Type B pancreatic cell (in vitro differentiated cells): ENCODE results near the gene CROCC2. TPM values are rescaled to one million over a fixed set of nuclear protein-coding genes. Genes with fewer than 3 reads are reported as not detected.

Source experiments
- DNase-seq: peaks from one replicate; pipeline ENCODE4 v3.0.0; 2021; ENCODE audit warnings: mixed read lengths; ENCODE audit not compliant: unreplicated experiment; ENCODE audit errors: extremely low spot score
- H3K27ac Mint-ChIP-seq: 2 replicates; pipeline ENCODE4 v1.8.0; 2021; ENCODE audit warnings: mild to moderate bottlenecking, mixed read lengths
- H3K27me3 Mint-ChIP-seq: 2 replicates; pipeline ENCODE4 v1.8.0; 2021; ENCODE audit warnings: mixed read lengths
- H3K36me3 Mint-ChIP-seq: 2 replicates; pipeline ENCODE4 v1.8.0; 2021; ENCODE audit warnings: mixed read lengths
- H3K4me1 Mint-ChIP-seq: one replicate; pipeline ENCODE4 v1.8.0; 2021; ENCODE audit warnings: mixed read lengths; ENCODE audit not compliant: unreplicated experiment
- H3K4me3 Mint-ChIP-seq: 2 replicates; pipeline ENCODE4 v1.8.0; 2021; ENCODE audit warnings: mild to moderate bottlenecking, mixed read lengths
- H3K9me3 Mint-ChIP-seq: 2 replicates; pipeline ENCODE4 v1.8.0; 2021; ENCODE audit warnings: mixed read lengths
- CTCF ChIP-seq: fragments of 200-600 bp; sonication (generic); conservative IDR thresholded peaks from 2 replicates; pipeline ENCODE4 v1.5.0; 2021; ENCODE audit warnings: antibody characterized with exemption, mild to moderate bottlenecking
- total RNA-seq: library from RNA; stranded (reverse); gene quantifications from 2 replicates; pipeline ENCODE4 v1.2.1, GENCODE V29; 2021; ENCODE audit warnings: low replicate concordance

CROCC2 gene
- total RNA-seq, 1 donor from 2014 or later, result 0.68 TPM

DNA sequence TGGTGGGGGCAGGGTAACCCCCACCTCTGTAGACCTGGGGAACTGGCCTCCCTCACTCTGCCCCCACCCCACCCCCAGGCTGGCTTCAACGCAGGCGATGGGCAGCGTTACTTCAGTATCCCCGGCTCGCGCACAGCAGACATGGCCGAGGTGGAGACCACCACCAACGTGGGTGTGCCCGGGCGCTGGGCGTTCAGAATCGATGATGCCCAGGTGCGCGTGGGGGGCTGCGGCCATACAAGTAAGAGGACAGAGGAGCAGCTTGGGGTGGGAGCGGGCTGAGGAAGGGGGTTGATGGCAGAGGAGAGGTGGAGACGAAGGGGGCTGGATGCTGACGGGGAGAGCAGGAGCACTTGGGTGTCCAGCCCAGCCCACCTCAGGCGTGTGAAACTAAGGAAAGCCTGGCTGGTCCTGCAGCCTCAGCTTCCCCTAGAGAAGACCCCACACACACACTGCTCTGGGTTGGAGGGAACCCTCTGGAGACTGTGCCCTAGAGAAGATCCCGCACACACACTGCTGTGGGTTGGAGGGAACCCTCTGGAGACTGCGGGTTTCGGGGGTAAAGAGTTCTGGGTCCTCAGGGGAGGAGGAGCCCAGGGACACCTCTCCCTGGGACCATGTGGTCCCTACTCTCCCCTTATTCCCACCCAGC, 128.5 kb downstream of the CROCC2 start:
- peaks cover 22% of the 10 kb centered on the region for H3K27me3 Mint-ChIP-seq
- no peak for TF ChIP-seq CTCF
- no peaks in the 10 kb centered on the region for H3K9me3 Mint-ChIP-seq
- no peak overlapping the region for H3K27ac Mint-ChIP-seq
- peak; percentile 55 for DNase-seq
- peaks cover 14% of the 10 kb centered on the region for H3K36me3 Mint-ChIP-seq
- peaks cover 8% of the 10 kb centered on the region for H3K4me1 Mint-ChIP-seq
- no peak overlapping the region for H3K4me3 Mint-ChIP-seq

- Mint-ChIP-seq H3K9me3 (no peaks in the 10 kb centered on the region), H3K27me3 (peaks cover 22% of the 10 kb centered on the region), H3K4me3 (no peak overlapping the region), H3K27ac (no peak overlapping the region), H3K36me3 (peaks cover 14% of the 10 kb centered on the region), H3K4me1 (peaks cover 8% of the 10 kb centered on the region)
- TF ChIP-seq CTCF, result no peak
- peak; percentile 66 for DNase-seq
These were observed 129.1 kb downstream of the CROCC2 start for GRCh38 chr2:241035142-241035817.

DNA sequence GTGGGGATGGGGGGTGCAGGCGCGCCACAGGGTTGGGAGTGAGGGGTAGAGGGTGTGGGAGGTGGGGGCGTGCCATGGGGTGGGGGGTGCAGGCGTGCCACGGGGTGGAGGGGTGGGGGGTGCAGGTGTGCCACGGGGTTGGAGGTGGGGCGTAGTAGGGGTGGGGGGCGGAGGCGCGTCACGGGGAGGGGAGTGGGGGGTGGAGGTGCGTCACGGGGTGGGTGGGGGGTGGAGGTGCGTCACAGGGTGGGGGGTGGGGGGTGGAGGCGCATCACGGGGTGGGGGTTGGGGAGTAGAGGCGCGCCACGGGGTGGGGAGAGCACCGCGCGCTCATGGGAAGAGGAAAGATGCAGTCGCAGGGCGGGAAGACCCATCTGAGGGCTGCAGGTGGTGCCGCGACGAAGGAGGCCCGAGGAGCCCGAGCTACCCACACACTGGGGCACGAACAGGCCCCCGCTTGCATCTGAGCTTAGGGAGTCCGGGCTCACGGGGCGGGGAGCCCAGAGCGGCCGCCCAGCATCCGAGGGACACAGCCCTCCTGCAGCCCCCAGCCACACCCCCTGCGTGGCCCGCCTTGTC, 129.8 kb downstream of the CROCC2 start:
- Mint-ChIP-seq H3K4me3 (no peak overlapping the region), H3K27me3 (peaks cover 22% of the 10 kb centered on the region), H3K9me3 (no peaks in the 10 kb centered on the region), H3K36me3 (peaks cover 14% of the 10 kb centered on the region), H3K27ac (no peak overlapping the region), H3K4me1 (peaks cover 8% of the 10 kb centered on the region)
- no peak for DNase-seq
- no peak for TF ChIP-seq CTCF

GRCh38 chr2:241036397-241036963, 130.3 kb downstream of the CROCC2 start:
- no peak overlapping the region for H3K4me3 Mint-ChIP-seq
- H3K9me3 Mint-ChIP-seq, result no peaks in the 10 kb centered on the region
- H3K27ac Mint-ChIP-seq, result no peak overlapping the region

GRCh38 chr2:241036964-241037421, 130.9 kb downstream of the CROCC2 start:
- no peak for TF ChIP-seq CTCF
- H3K27me3 Mint-ChIP-seq, result peaks cover 18% of the 10 kb centered on the region
- no peak overlapping the region for H3K4me3 Mint-ChIP-seq
- peak; percentile 58 for DNase-seq
- peaks cover 15% of the 10 kb centered on the region for H3K36me3 Mint-ChIP-seq
- H3K9me3 Mint-ChIP-seq, result no peaks in the 10 kb centered on the region
- no peak overlapping the region for H3K27ac Mint-ChIP-seq
- H3K4me1 Mint-ChIP-seq, result peaks cover 4% of the 10 kb centered on the region

More at GRCh38 chr2:241036397-241036963, 130.3 kb downstream of the CROCC2 start:
- Mint-ChIP-seq H3K36me3 (peaks cover 16% of the 10 kb centered on the region), H3K27me3 (peaks cover 22% of the 10 kb centered on the region), H3K4me1 (peaks cover 7% of the 10 kb centered on the region)
- DNase-seq, result peak; percentile 68
- no peak for TF ChIP-seq CTCF
